HCT116 (cell line): ENCODE measurements around the gene B4GALT3. TPM values are rescaled to one million over a fixed set of nuclear protein-coding genes. Genes with fewer than 3 reads are reported as not detected.

Experiments used
- ATAC-seq: fragments of 200-7000 bp; cut with Tn5 transposase; 2 replicates; pipeline ENCODE4 v1.9.1; 2020; ENCODE audit warnings: mild to moderate bottlenecking, moderate library complexity
- BruUV-seq: library from RNA; stranded (reverse); fragments of 400-500 nt; replicated peaks from 2 replicates; lab custom pipeline; 2021; lab: Mats Ljungman, UMichigan
- CTCF ChIA-PET: fragments of 300-600 bp; sonication (Branson Sonifier 250); formaldehyde crosslinking; loops from one replicate; lab custom pipeline; 2021; ENCODE audit warnings: antibody characterized with exemption; lab: Charles Lee
- POLR2A ChIA-PET: fragments of 300-600, 350-600 bp; sonication (Branson Sonifier 250); formaldehyde crosslinking; loops from one replicate; lab custom pipeline; 2021; ENCODE audit warnings: antibody characterized with exemption; lab: Charles Lee
- RAD21 ChIA-PET, 2 experiments: fragments of 300-600 bp; sonication (Branson Sonifier 250); formaldehyde crosslinking; loops; one replicate each; lab custom pipeline; 2023; ENCODE audit warnings: low total read pairs in 2 of 2; ENCODE audit not compliant: uncharacterized antibody in 2 of 2, unreplicated experiment in 2 of 2, low non-redundant PET in 1 of 2; lab: Charles Lee
- DNase-seq: peaks from one replicate; pipeline ENCODE4 v3.0.0-alpha.2; 2010; ENCODE audit warnings: low read depth, low spot score
- H2AFZ ChIP-seq: fragments of 200-600 bp; shearing (Covaris generic), sonication (generic); 2 replicates; pipeline ENCODE4 v1.6.1; 2017; ENCODE audit warnings: low read depth, mixed run types, mixed read lengths, antibody characterized with exemption, low read length; ENCODE audit not compliant: poor library complexity, severe bottlenecking
- H3K27ac ChIP-seq: 2 replicates; pipeline ENCODE4 v1.5.1; 2012; ENCODE audit warnings: low read depth, low read length
- H3K27me3 ChIP-seq: fragments of 200-600 bp; sonication (generic); 2 replicates; pipeline ENCODE4 v1.6.1; 2016; ENCODE audit warnings: mixed run types, low read length, mixed read lengths; ENCODE audit not compliant: insufficient read depth
- H3K36me3 ChIP-seq, 2 experiments: fragments of 200-500 bp in 1 of 2; fragments of 200-600 bp in 1 of 2; sonication (Bioruptor generic) in 1 of 2; sonication (generic) in 1 of 2; 2 replicates each; pipeline versions ENCODE4 v1.5.1 to v1.6.1; 2014 to 2016; ENCODE audit warnings: low read length in 2 of 2, inconsistent platforms in 1 of 2, mixed read lengths in 1 of 2, mixed run types in 1 of 2; ENCODE audit not compliant: insufficient read depth in 2 of 2, control insufficient read depth in 1 of 2
- H3K4me1 ChIP-seq, 2 experiments: fragments of 200-600 bp in 1 of 2; sonication (generic) in 1 of 2; 2 replicates each; pipeline versions ENCODE4 v1.5.1 to v1.6.1; 2012 to 2017; ENCODE audit warnings: low read length in 2 of 2, inconsistent platforms in 1 of 2, mild to moderate bottlenecking in 1 of 2, mixed read lengths in 1 of 2, mixed run types in 1 of 2, moderate library complexity in 1 of 2; ENCODE audit not compliant: insufficient read depth in 2 of 2, control insufficient read depth in 1 of 2
- H3K4me2 ChIP-seq: fragments of 200-600 bp; sonication (generic); 2 replicates; pipeline ENCODE4 v1.6.1; 2017; ENCODE audit warnings: mixed run types, low read length, mixed read lengths
- H3K4me3 ChIP-seq, 2 experiments: fragments of 200-600 bp in 1 of 2; sonication (generic) in 1 of 2; replicated peaks in 1 of 2; 2 replicates each; pipeline ENCODE4 v1.5.1; 2011 to 2016; ENCODE audit warnings: low read length in 2 of 2, control low read depth in 1 of 2, low read depth in 1 of 2, mild to moderate bottlenecking in 1 of 2, mixed read lengths in 1 of 2, mixed run types in 1 of 2
- H3K79me2 ChIP-seq: fragments of 200-600 bp; sonication (generic); 2 replicates; pipeline ENCODE4 v1.6.1; 2017; ENCODE audit warnings: mild to moderate bottlenecking, mixed run types, low read length, moderate library complexity, mixed read lengths; ENCODE audit not compliant: insufficient read depth
- H3K9ac ChIP-seq: fragments of 200-600 bp; sonication (generic); 2 replicates; pipeline ENCODE4 v1.6.1; 2016; ENCODE audit warnings: low read length, mixed read lengths
- H3K9me2 ChIP-seq: fragments of 200-600 bp; sonication (generic), shearing (Covaris generic); 2 replicates; pipeline ENCODE4 v1.6.1; 2017; ENCODE audit warnings: mixed run types, mild to moderate bottlenecking, moderate library complexity; ENCODE audit not compliant: insufficient read depth
- H3K9me3 ChIP-seq, 2 experiments: fragments of 200-500 bp in 1 of 2; fragments of 200-600 bp in 1 of 2; sonication (Bioruptor generic) in 1 of 2; sonication (generic) in 1 of 2; 2 replicates each; pipeline ENCODE4 v1.6.1; 2014 to 2017; ENCODE audit warnings: low read length in 2 of 2, mixed read lengths in 2 of 2, inconsistent platforms in 1 of 2, low read depth in 1 of 2, mild to moderate bottlenecking in 1 of 2, mixed run types in 1 of 2, moderate library complexity in 1 of 2; ENCODE audit not compliant: control insufficient read depth in 1 of 2, insufficient read depth in 1 of 2
- H4K20me1 ChIP-seq: fragments of 200-600 bp; sonication (generic), shearing (Covaris generic); 2 replicates; pipeline ENCODE4 v1.6.1; 2017; ENCODE audit warnings: mixed run types, mild to moderate bottlenecking, moderate library complexity; ENCODE audit not compliant: insufficient read depth
- EGR1 ChIP-seq: IDR thresholded peaks from 2 replicates; pipeline ENCODE4 v1.6.1; 2012; ENCODE audit warnings: low read depth
- FOSL1 ChIP-seq: IDR thresholded peaks from 2 replicates; pipeline ENCODE4 v1.6.1; 2012; ENCODE audit warnings: low read depth
- JUND ChIP-seq: IDR thresholded peaks from 2 replicates; pipeline ENCODE4 v1.6.1; 2012
- POLR2A ChIP-seq: IDR thresholded peaks from 2 replicates; pipeline ENCODE4 v1.7.0; 2011; ENCODE audit warnings: borderline replicate concordance; ENCODE audit not compliant: insufficient read depth, insufficient read length; ENCODE audit errors: extremely low read depth
- POLR2AphosphoS5 ChIP-seq: IDR thresholded peaks from 2 replicates; pipeline ENCODE4 v1.6.1; 2011; ENCODE audit warnings: mild to moderate bottlenecking, low read depth, low read length, moderate library complexity
- RAD21 ChIP-seq: IDR thresholded peaks from 2 replicates; pipeline ENCODE4 v1.6.1; 2012; ENCODE audit warnings: low read depth, mild to moderate bottlenecking
- SP1 ChIP-seq: IDR thresholded peaks from 2 replicates; pipeline ENCODE4 v1.6.1; 2012; ENCODE audit warnings: low read depth
- YY1 ChIP-seq: IDR thresholded peaks from 2 replicates; pipeline ENCODE4 v1.6.1; 2011; ENCODE audit warnings: low read length, low read depth, moderate library complexity, mild to moderate bottlenecking; ENCODE audit not compliant: insufficient replicate concordance; ENCODE audit errors: extremely low read depth
- ZNF274 ChIP-seq: fragments of 200-500 bp; sonication (Bioruptor generic); IDR thresholded peaks from 2 replicates; pipeline ENCODE4 v1.6.1; 2014; ENCODE audit warnings: mild to moderate bottlenecking, low read depth, low read length, inconsistent platforms
- intact Hi-C: fragments of 100-400 bp; cut with micrococcal nuclease; formaldehyde crosslinking; loops from 2 replicates; pipeline ENCODE4 v1.10.0; 2022
- total RNA-seq: library from RNA; stranded (reverse); gene quantifications from one replicate; pipeline ENCODE4 v1.2.1, GENCODE V29; 2021; ENCODE audit not compliant: unreplicated experiment
- TF ChIP-seq, protein P1 (sequence below): IDR thresholded peaks from 2 replicates; pipeline ENCODE4 v1.6.1; 2012; ENCODE audit warnings: low read depth
- TF ChIP-seq, protein P2 (sequence below), 3 experiments: fragments of 200-600 bp in 1 of 3; sonication (generic) in 1 of 3; IDR thresholded peaks in 2 of 3; conservative IDR thresholded peaks in 1 of 3; 2 replicates each; pipeline ENCODE4 v1.5.1; 2012 to 2017; ENCODE audit warnings: low read depth in 2 of 3, low read length in 2 of 3, antibody characterized with exemption in 1 of 3, borderline replicate concordance in 1 of 3, control low read depth in 1 of 3, mild to moderate bottlenecking in 1 of 3, mixed read lengths in 1 of 3, mixed run types in 1 of 3, moderate library complexity in 1 of 3; ENCODE audit not compliant: insufficient read depth in 1 of 3

The B4GALT3 gene
- total RNA-seq, 1 experiment from 2014 or later, result 53.7 TPM

DNA sequence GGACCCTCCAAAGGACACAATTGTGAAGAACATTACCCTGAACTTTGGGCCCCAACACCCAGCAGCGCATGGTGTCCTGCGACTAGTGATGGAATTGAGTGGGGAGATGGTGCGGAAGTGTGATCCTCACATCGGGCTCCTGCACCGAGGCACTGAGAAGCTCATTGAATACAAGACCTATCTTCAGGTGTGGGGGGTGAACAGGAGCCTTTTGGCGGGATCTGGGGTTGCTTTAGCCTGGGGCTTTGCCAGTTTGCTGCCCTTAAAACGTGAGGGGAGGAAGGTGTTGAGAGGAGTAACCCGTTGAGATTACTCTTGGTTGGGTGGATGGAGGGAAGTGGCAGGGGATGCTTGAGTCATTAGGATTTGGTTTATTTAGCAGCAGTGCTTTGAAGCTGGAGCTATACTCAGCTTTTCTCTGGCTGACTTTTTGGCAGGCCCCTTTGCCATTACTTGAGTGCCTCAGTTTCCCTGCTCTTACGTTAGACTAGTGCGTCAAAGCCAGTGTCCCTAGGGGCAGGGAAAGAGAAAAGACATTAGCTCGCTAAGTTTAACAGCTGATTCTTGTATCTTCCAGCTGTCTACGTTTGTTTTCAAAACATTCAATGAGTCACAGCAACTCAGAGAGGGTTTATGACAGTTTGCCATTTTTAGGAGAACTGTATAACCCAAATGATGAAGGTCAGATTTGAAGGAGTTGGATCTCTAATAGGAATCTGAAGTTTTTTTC lies 29.3 kb upstream of the B4GALT3 start:
- Histone ChIP-seq H3K4me3 (no peak overlapping the region), H3K27ac (no peak overlapping the region), H3K4me2 (no peak overlapping the region), H3K9ac (no peak overlapping the region), H3K4me1 (peaks cover 4 to 25% of the 10 kb centered on the region in 2 experiments; a peak in 3 of 4 replicates), H3K9me3 (no peaks in the 10 kb centered on the region), H3K9me2 (no peaks in the 10 kb centered on the region), H4K20me1 (no peaks in the 10 kb centered on the region), H3K36me3 (peaks cover 42 to 55% of the 10 kb centered on the region in 2 experiments), H3K27me3 (no peaks in the 10 kb centered on the region), H3K79me2 (peaks cover 29% of the 10 kb centered on the region), H2AFZ (no peak overlapping the region)
- DNase-seq (no peak), ATAC-seq (no peak)
- intact Hi-C loops, result no loop called here
- TF ChIP-seq JUND (no peak), ZNF274 (no peak)
- BruUV-seq, result no TSS peak
- RAD21 ChIA-PET, result no interaction called here
- CTCF ChIA-PET, result no interaction called here
- POLR2A ChIA-PET, result interaction anchor here (0.6 kb wide), 1 partner anchor 12 kb away, joined by 3 read pairs; no protein-coding TSS in a partner anchor

GRCh38 chr1:161201836-161202712 lies 24.8 kb upstream of the B4GALT3 start, which contains the start of gene NDUFS2:
NDUFS2 (plus strand) TSS chr1:161202367; CDS start chr1:161202386, 19 bp downstream.
- no peaks in the 10 kb centered on the region for H3K27me3 ChIP-seq
- DNase-seq, result peak; percentile 99
- peak within 1 kb of the TSS; percentile 89 for H3K4me2 ChIP-seq
- ChIA-PET CTCF (interaction anchor here (0.7 to 1.8 kb wide), 6 partner anchors 10 to 180 kb away, joined by 3 to 7 read pairs (median 4); partner anchors contain the start of genes APOA2, PPOX and TOMM40L), RAD21 (no interaction called here), POLR2A (interaction anchor here (0.9 to 3.0 kb wide), 7 partner anchors 8 to 86 kb away, joined by 3 to 12 read pairs (median 5); partner anchors contain the start of genes B4GALT3, PPOX and TOMM40L)
- peak within 1 kb of the TSS; percentile 98 for H3K9ac ChIP-seq
- H3K9me2 ChIP-seq, result no peaks in the 10 kb centered on the region
- no peak within 1 kb of the TSS for H2AFZ ChIP-seq
- TSS peak; percentile 90 for BruUV-seq
- ATAC-seq, result peak; percentile 96
- peaks cover 29% of the 10 kb centered on the region for H3K79me2 ChIP-seq
- peak within 1 kb of the TSS; percentile 65 for H3K27ac ChIP-seq
- peak within 1 kb of the TSS; percentile 94 to 98 for H3K4me3 ChIP-seq
- peaks cover 19 to 26% of the 10 kb centered on the region in 2 experiments; a peak in 2 of 4 replicates for H3K36me3 ChIP-seq
- H3K4me1 ChIP-seq, result peaks cover 8 to 38% of the 10 kb centered on the region in 2 experiments; a peak in 3 of 4 replicates
- no peaks in the 10 kb centered on the region for H3K9me3 ChIP-seq
- H4K20me1 ChIP-seq, result no peaks in the 10 kb centered on the region
- intact Hi-C loops, result no loop called here
- peak; percentile 93 for TF ChIP-seq EGR1
- TF ChIP-seq SP1, result no peak
- peak; percentile 76 for TF ChIP-seq POLR2A
- no peak for TF ChIP-seq ZNF274
- TF ChIP-seq FOSL1, result no peak
- peak; percentile 100 for TF ChIP-seq YY1
- no peak for TF ChIP-seq RAD21
- TF ChIP-seq, protein P1, sequence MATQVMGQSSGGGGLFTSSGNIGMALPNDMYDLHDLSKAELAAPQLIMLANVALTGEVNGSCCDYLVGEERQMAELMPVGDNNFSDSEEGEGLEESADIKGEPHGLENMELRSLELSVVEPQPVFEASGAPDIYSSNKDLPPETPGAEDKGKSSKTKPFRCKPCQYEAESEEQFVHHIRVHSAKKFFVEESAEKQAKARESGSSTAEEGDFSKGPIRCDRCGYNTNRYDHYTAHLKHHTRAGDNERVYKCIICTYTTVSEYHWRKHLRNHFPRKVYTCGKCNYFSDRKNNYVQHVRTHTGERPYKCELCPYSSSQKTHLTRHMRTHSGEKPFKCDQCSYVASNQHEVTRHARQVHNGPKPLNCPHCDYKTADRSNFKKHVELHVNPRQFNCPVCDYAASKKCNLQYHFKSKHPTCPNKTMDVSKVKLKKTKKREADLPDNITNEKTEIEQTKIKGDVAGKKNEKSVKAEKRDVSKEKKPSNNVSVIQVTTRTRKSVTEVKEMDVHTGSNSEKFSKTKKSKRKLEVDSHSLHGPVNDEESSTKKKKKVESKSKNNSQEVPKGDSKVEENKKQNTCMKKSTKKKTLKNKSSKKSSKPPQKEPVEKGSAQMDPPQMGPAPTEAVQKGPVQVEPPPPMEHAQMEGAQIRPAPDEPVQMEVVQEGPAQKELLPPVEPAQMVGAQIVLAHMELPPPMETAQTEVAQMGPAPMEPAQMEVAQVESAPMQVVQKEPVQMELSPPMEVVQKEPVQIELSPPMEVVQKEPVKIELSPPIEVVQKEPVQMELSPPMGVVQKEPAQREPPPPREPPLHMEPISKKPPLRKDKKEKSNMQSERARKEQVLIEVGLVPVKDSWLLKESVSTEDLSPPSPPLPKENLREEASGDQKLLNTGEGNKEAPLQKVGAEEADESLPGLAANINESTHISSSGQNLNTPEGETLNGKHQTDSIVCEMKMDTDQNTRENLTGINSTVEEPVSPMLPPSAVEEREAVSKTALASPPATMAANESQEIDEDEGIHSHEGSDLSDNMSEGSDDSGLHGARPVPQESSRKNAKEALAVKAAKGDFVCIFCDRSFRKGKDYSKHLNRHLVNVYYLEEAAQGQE, result no peak
- TF ChIP-seq, protein P2, sequence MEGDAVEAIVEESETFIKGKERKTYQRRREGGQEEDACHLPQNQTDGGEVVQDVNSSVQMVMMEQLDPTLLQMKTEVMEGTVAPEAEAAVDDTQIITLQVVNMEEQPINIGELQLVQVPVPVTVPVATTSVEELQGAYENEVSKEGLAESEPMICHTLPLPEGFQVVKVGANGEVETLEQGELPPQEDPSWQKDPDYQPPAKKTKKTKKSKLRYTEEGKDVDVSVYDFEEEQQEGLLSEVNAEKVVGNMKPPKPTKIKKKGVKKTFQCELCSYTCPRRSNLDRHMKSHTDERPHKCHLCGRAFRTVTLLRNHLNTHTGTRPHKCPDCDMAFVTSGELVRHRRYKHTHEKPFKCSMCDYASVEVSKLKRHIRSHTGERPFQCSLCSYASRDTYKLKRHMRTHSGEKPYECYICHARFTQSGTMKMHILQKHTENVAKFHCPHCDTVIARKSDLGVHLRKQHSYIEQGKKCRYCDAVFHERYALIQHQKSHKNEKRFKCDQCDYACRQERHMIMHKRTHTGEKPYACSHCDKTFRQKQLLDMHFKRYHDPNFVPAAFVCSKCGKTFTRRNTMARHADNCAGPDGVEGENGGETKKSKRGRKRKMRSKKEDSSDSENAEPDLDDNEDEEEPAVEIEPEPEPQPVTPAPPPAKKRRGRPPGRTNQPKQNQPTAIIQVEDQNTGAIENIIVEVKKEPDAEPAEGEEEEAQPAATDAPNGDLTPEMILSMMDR (IDR thresholded peaks at IDR 0.05 in 2 of 3, conservative IDR thresholded peaks at IDR 0.05 in 1 of 3; ENCODE audit: borderline replicate concordance in 1 of 3, insufficient read depth in 1 of 3, low read depth in 2 of 3, low read length in 2 of 3), result peak in 2 of 3 experiments; percentile 31 to 32; a peak in 2 of 6 replicates
- TF ChIP-seq POLR2AphosphoS5, result peak; percentile 95
